WTC11 (cell line): ENCODE measurements around the gene IGFN1.

Experiments
- CBFB ChIP-seq: sonication (generic); formaldehyde crosslinking; IDR thresholded peaks from 2 replicates; pipeline ENCODE4 v1.8.1; 2022; ENCODE audit warnings: mild to moderate bottlenecking, low read depth, missing genetic modification reagents
- CREB1 ChIP-seq: sonication (generic); formaldehyde crosslinking; IDR thresholded peaks from 2 replicates; pipeline ENCODE4 v1.8.0; 2023; ENCODE audit warnings: mild to moderate bottlenecking, missing genetic modification reagents
- CTCF ChIP-seq: fragments of 200-600 bp; IDR thresholded peaks from 2 replicates; pipeline ENCODE4 v1.8.0; 2022; ENCODE audit warnings: antibody characterized with exemption
- E2F5 ChIP-seq: sonication (generic); formaldehyde crosslinking; IDR thresholded peaks from 2 replicates; pipeline ENCODE4 v1.8.1; 2022; ENCODE audit warnings: mild to moderate bottlenecking, moderate library complexity, missing genetic modification reagents
- ELF4 ChIP-seq: sonication (generic); formaldehyde crosslinking; IDR thresholded peaks from 2 replicates; pipeline ENCODE4 v1.8.1; 2022; ENCODE audit warnings: low read depth, mild to moderate bottlenecking, moderate library complexity, missing genetic modification reagents
- FOXK1 ChIP-seq: sonication (generic); formaldehyde crosslinking; IDR thresholded peaks from 2 replicates; pipeline ENCODE4 v1.8.0; 2022; ENCODE audit warnings: mild to moderate bottlenecking, moderate library complexity, missing genetic modification reagents
- GTF2I ChIP-seq: fragments of 250-450 bp; sonication (Bioruptor Pico); conservative IDR thresholded peaks from 2 replicates; pipeline ENCODE4 v1.4.0; 2021; ENCODE audit warnings: mild to moderate bottlenecking
- MXD4 ChIP-seq: fragments of 250-450 bp; sonication (Bioruptor Pico); IDR thresholded peaks from 2 replicates; pipeline ENCODE4 v1.8.0; 2021; ENCODE audit warnings: mild to moderate bottlenecking, moderate library complexity, borderline replicate concordance
- PREB ChIP-seq: sonication (generic); formaldehyde crosslinking; IDR thresholded peaks from 2 replicates; pipeline ENCODE4 v1.8.1; 2022; ENCODE audit warnings: mild to moderate bottlenecking, missing genetic modification reagents, moderate library complexity, borderline replicate concordance
- RELA ChIP-seq: sonication (generic); formaldehyde crosslinking; IDR thresholded peaks from 2 replicates; pipeline ENCODE4 v1.8.1; 2022; ENCODE audit warnings: missing genetic modification reagents, mild to moderate bottlenecking, borderline replicate concordance
- ZBTB43 ChIP-seq: sonication (generic); formaldehyde crosslinking; IDR thresholded peaks from 2 replicates; pipeline ENCODE4 v1.8.1; 2023; ENCODE audit warnings: mild to moderate bottlenecking, missing genetic modification reagents
- ZNF138 ChIP-seq: sonication (generic); formaldehyde crosslinking; conservative IDR thresholded peaks from 2 replicates; pipeline ENCODE4 v1.8.1; 2022; ENCODE audit warnings: mild to moderate bottlenecking, moderate library complexity, missing genetic modification reagents
- ZNF532 ChIP-seq: fragments of 250-450 bp; sonication (Bioruptor Pico); IDR thresholded peaks from 2 replicates; pipeline ENCODE4 v1.9.0; 2021; ENCODE audit warnings: mild to moderate bottlenecking, borderline replicate concordance

- TF ChIP-seq CTCF: no peak
- no peak for TF ChIP-seq RELA (CRISPR knock-in tag)
- no peak for TF ChIP-seq ZNF532 (CRISPR knock-in tag)
- no peak for TF ChIP-seq ZBTB43
- no peak for TF ChIP-seq CREB1 (CRISPR knock-in tag)
- TF ChIP-seq E2F5 (CRISPR knock-in tag): no peak
- TF ChIP-seq ZNF138 (CRISPR knock-in tag): no peak
- TF ChIP-seq GTF2I: no peak
- TF ChIP-seq CBFB (CRISPR knock-in tag): no peak
- no peak for TF ChIP-seq ELF4 (CRISPR knock-in tag)
- TF ChIP-seq FOXK1: no peak
- no peak for TF ChIP-seq PREB (CRISPR knock-in tag)
- no peak for TF ChIP-seq MXD4 (CRISPR knock-in tag)
Measured at GRCh38 chr1:201149400-201149799, 41.2 kb upstream of the IGFN1 start.
